ENCODE measurements around the gene MAEA. TPM values are rescaled to one million over a fixed set of nuclear protein-coding genes. Genes with fewer than 3 reads are reported as not detected.

Gene MAEA
- polyA plus RNA-seq, 2 of the 4 experiments (the other 2 are of a cell fraction), result 46.1 to 58.4 TPM

DNA sequence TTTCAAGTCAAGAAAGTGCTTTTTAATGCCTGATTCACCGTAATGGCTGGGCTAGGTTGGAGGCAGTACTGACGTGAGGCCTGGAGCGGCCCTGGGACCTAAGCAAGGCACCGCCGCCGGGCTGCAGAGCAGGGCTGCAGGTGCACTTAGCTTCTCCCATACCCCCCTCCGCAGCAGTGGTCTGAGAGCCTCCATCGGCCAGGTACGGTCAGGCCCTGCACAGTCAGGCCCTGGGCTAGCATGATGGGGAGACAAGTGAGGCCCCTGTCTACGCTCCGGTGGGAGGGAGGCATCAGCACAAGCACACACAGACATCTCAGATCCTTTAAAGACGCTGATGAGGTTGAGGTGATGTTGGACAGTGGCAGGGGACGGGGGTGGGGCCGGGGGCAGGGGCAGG is 4.7 kb downstream of the MAEA start:
- TF ChIP-seq CHD4 (IDR thresholded peaks at IDR 0.05; ENCODE audit: borderline replicate concordance) (no peak), ZNF302 (CRISPR knock-in tag; IDR thresholded peaks at IDR 0.05) (no peak), FOSL2 (IDR thresholded peaks at IDR 0.05) (no peak), FOSL2 (CRISPR knock-in tag; IDR thresholded peaks at IDR 0.05) (no peak)
- FAIRE-seq, result no peak
- Histone ChIP-seq H3K4me2 (no peak overlapping the region), H3K27ac (no peak overlapping the region), H3K9me3 (no peaks in the 10 kb centered on the region), H3K4me1 (peaks cover 10% of the 10 kb centered on the region; the same call in 2 of the 3 replicates), H3K4me3 (no peak overlapping the region)
- ChIA-PET CTCF (no interaction called here), POLR2A (no interaction called here)
- DNase-seq (ENCODE audit: low read depth in 1 of 2, low spot score in 1 of 2), result no peak
- no peak for ATAC-seq
- 89% methylated on average over 5 of the region's 14 CpGs for WGBS (ENCODE audit: missing lambda C conversion rate)

DNA sequence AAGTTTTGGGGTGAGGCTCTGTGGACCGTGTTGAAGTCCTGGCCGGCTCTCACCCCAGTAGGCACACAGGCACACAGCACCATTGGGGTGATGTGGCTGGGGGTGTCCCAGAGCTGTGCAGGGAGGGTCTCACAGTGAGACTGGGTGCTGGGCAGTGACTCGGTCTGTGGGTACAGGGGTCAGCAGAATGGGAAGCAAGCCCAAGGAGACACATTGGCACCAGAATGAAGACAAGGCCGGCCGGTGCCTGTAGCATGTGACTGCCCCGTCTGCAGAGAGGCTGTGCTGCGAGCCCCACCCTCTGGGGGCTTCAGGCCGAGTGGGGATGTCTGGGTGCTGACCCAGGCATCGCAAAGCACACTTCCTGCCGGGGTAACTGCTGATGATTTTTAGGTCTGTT is 5.2 kb downstream of the MAEA start:
- H3K4me1 ChIP-seq, result peaks cover 10% of the 10 kb centered on the region; the same call in 2 of the 3 replicates
- no peaks in the 10 kb centered on the region for H3K9me3 ChIP-seq
- ChIA-PET POLR2A (no interaction called here), CTCF (interaction anchor here (0.9 kb wide), 1 partner anchor 163 kb away, joined by 4 read pairs; no protein-coding TSS in a partner anchor)
- no peak for FAIRE-seq
- TF ChIP-seq ZNF302 (CRISPR knock-in tag; IDR thresholded peaks at IDR 0.05) (no peak), CBX8 (IDR thresholded peaks at IDR 0.05) (no peak), ZFP36 (IDR thresholded peaks at IDR 0.05; ENCODE audit: borderline replicate concordance, partially characterized antibody) (no peak), MYC (IDR thresholded peaks at IDR 0.05; ENCODE audit: borderline replicate concordance, low read length) (no peak), PHF8 (IDR thresholded peaks at IDR 0.05; ENCODE audit: borderline replicate concordance, low read depth) (no peak), CTCF (IDR thresholded peaks at IDR 0.05) (no peak), TFCP2L1 (CRISPR knock-in tag; IDR thresholded peaks at IDR 0.05) (no peak), EHF (CRISPR knock-in tag; IDR thresholded peaks at IDR 0.05) (no peak), SREBF2 (IDR thresholded peaks at IDR 0.05) (no peak), GATA3 (IDR thresholded peaks at IDR 0.05; ENCODE audit: borderline replicate concordance) (no peak), NFE2L2 (conservative IDR thresholded peaks at IDR 0.05; ENCODE audit: low read length) (no peak), CBX2 (IDR thresholded peaks at IDR 0.05; ENCODE audit: borderline replicate concordance, low read depth) (no peak), TP53 (CRISPR knock-in tag; IDR thresholded peaks at IDR 0.05) (no peak), MAZ (IDR thresholded peaks at IDR 0.05; ENCODE audit: borderline replicate concordance, low read depth, low read length) (no peak), PBX3 (IDR thresholded peaks at IDR 0.05) (no peak), ESRRA (IDR thresholded peaks at IDR 0.05; ENCODE audit: borderline replicate concordance, low read length) (no peak), HOXA7 (CRISPR knock-in tag; IDR thresholded peaks at IDR 0.05) (no peak), JUNB (IDR thresholded peaks at IDR 0.05) (no peak), SMC3 (IDR thresholded peaks at IDR 0.05) (no peak)
- no peak for ATAC-seq
- WGBS (ENCODE audit: missing lambda C conversion rate), result 73% methylated on average over 6 of the region's 10 CpGs
- no peak overlapping the region for H3K27ac ChIP-seq
- H3K4me3 ChIP-seq, result no peak overlapping the region
- DNase-seq (ENCODE audit: low read depth in 1 of 2, low spot score in 1 of 2), result no peak
- H3K4me2 ChIP-seq, result no peak overlapping the region

- TF ChIP-seq POLR2A (IDR thresholded peaks at IDR 0.05; ENCODE audit: low read length), result no peak
- no peak for TF ChIP-seq PBX3 (IDR thresholded peaks at IDR 0.05)
- no peak for TF ChIP-seq HOXB13 (CRISPR knock-in tag; IDR thresholded peaks at IDR 0.05; ENCODE audit: low read depth)
- no peak for TF ChIP-seq CHD2 (IDR thresholded peaks at IDR 0.05; ENCODE audit: low read length, partially characterized antibody)
- TF ChIP-seq HEYL (CRISPR knock-in tag; IDR thresholded peaks at IDR 0.05), result no peak
- no peak for TF ChIP-seq ZSCAN20 (CRISPR knock-in tag; IDR thresholded peaks at IDR 0.05)
- TF ChIP-seq CBX8 (IDR thresholded peaks at IDR 0.05), result no peak
- TF ChIP-seq FOXS1 (CRISPR knock-in tag; IDR thresholded peaks at IDR 0.05), result no peak
- no peak for TF ChIP-seq SREBF2 (IDR thresholded peaks at IDR 0.05)
- no peak for FAIRE-seq
Observed at GRCh38 chr4:1295405-1296055, 5.8 kb downstream of the MAEA start.

More at GRCh38 chr4:1295405-1296055, 5.8 kb downstream of the MAEA start:
- H3K9me3 ChIP-seq, result no peaks in the 10 kb centered on the region
- peaks cover 10% of the 10 kb centered on the region; the same call in 2 of the 3 replicates for H3K4me1 ChIP-seq
- H3K27ac ChIP-seq, result no peak overlapping the region
- CTCF ChIA-PET, result interaction anchor here (0.9 kb wide), 1 partner anchor 164 kb away, joined by 4 read pairs; no protein-coding TSS in a partner anchor
- ATAC-seq, result no peak
- no peak overlapping the region for H3K4me2 ChIP-seq
- POLR2A ChIA-PET, result no interaction called here
- H3K4me3 ChIP-seq, result no peak overlapping the region
- DNase-seq (ENCODE audit: low read depth in 1 of 2, low spot score in 1 of 2), result no peak
- WGBS (ENCODE audit: missing lambda C conversion rate), result 76% methylated on average over 8 of the region's 24 CpGs

Measured in A549 (cell line).